SK-N-SH treated with all-trans-retinoic acid at 6 μM for 48 hours (cell line): ENCODE results near the gene LRBA.
"Not testable (repeated sequence)": the region's sequence is repeated elsewhere in the genome, so short reads cannot be mapped to it uniquely, and the experiment has no call there.

Experiments used
- ATAC-seq: fragments of 200-7000 bp; cut with Tn5 transposase; 3 replicates; pipeline ENCODE4 v1.9.1; 2020; ENCODE audit warnings: mild to moderate bottlenecking, moderate library complexity
- ARNTL ChIP-seq: fragments of 450-650 bp; formaldehyde crosslinking; IDR thresholded peaks from 2 replicates; pipeline ENCODE4 v1.5.0; 2020; ENCODE audit warnings: low read depth, mild to moderate bottlenecking, moderate library complexity, borderline replicate concordance
- BACH2 ChIP-seq: fragments of 250-450 bp; sonication (Bioruptor Pico); IDR thresholded peaks from 2 replicates; pipeline ENCODE4 v1.9.0; 2021; ENCODE audit warnings: mild to moderate bottlenecking, borderline replicate concordance
- CSDC2 ChIP-seq: fragments of 250-450 bp; sonication (Bioruptor Pico); IDR thresholded peaks from 2 replicates; pipeline ENCODE4 v1.5.0; 2020; ENCODE audit warnings: mild to moderate bottlenecking, moderate library complexity
- ESRRG ChIP-seq: fragments of 250-450 bp; sonication (Bioruptor Pico); IDR thresholded peaks from 2 replicates; pipeline ENCODE4 v1.6.1; 2021; ENCODE audit warnings: mild to moderate bottlenecking
- GLIS3 ChIP-seq: fragments of 250-450 bp; sonication (Bioruptor Pico); IDR thresholded peaks from 2 replicates; pipeline ENCODE4 v1.5.0; 2020; ENCODE audit warnings: mild to moderate bottlenecking, moderate library complexity
- ISL1 ChIP-seq: fragments of 250-450 bp; sonication (Bioruptor Pico); IDR thresholded peaks from 2 replicates; pipeline ENCODE4 v2.1.2; 2022; ENCODE audit warnings: mild to moderate bottlenecking, moderate library complexity
- OSR1 ChIP-seq: fragments of 250-450 bp; sonication (Bioruptor Pico); IDR thresholded peaks from 2 replicates; pipeline ENCODE4 v1.8.0; 2022; ENCODE audit warnings: moderate library complexity, mild to moderate bottlenecking, inconsistent platforms
- PPARA ChIP-seq: fragments of 250-450 bp; sonication (Bioruptor Pico); IDR thresholded peaks from 2 replicates; pipeline ENCODE4 v1.5.0; 2020; ENCODE audit warnings: mild to moderate bottlenecking, borderline replicate concordance
- SNAI2 ChIP-seq: fragments of 250-450 bp; sonication (Bioruptor Pico); IDR thresholded peaks from 2 replicates; pipeline ENCODE4 v1.5.0; 2020; ENCODE audit warnings: mild to moderate bottlenecking, moderate library complexity
- ZFP3 ChIP-seq: fragments of 250-450 bp; sonication (Bioruptor Pico); IDR thresholded peaks from 2 replicates; pipeline ENCODE4 v1.5.0; 2020; ENCODE audit warnings: mild to moderate bottlenecking, moderate library complexity
- ZFP30 ChIP-seq: fragments of 450-650 bp; formaldehyde crosslinking; IDR thresholded peaks from 2 replicates; pipeline ENCODE4 v1.5.0; 2022; ENCODE audit warnings: mild to moderate bottlenecking, moderate library complexity
- ZNF565 ChIP-seq: fragments of 450-650 bp; formaldehyde crosslinking; conservative IDR thresholded peaks from 2 replicates; pipeline ENCODE4 v1.5.0; 2020; ENCODE audit warnings: low read depth, mild to moderate bottlenecking, moderate library complexity
- ZNF70 ChIP-seq: fragments of 450-650 bp; formaldehyde crosslinking; IDR thresholded peaks from 2 replicates; pipeline ENCODE4 v1.5.0; 2020; ENCODE audit warnings: mild to moderate bottlenecking, moderate library complexity
- ZNF8 ChIP-seq: fragments of 450-650 bp; formaldehyde crosslinking; IDR thresholded peaks from 2 replicates; pipeline ENCODE4 v1.5.0; 2020; ENCODE audit warnings: mild to moderate bottlenecking, moderate library complexity
- TF ChIP-seq, protein P1 (sequence below): fragments of 250-450 bp; sonication (Bioruptor Pico); IDR thresholded peaks from 2 replicates; pipeline ENCODE4 v1.8.0; 2021; ENCODE audit warnings: low read depth, mild to moderate bottlenecking, moderate library complexity, borderline replicate concordance
- TF ChIP-seq, protein P2 (sequence below): fragments of 250-450 bp; sonication (Bioruptor Pico); IDR thresholded peaks from 2 replicates; pipeline ENCODE4 v1.5.1; 2021; ENCODE audit warnings: mild to moderate bottlenecking, moderate library complexity
- TF ChIP-seq, protein P3 (sequence below): fragments of 250-450 bp; sonication (Bioruptor Pico); IDR thresholded peaks from 2 replicates; pipeline ENCODE4 v1.5.1; 2020; ENCODE audit warnings: low read depth, mild to moderate bottlenecking, moderate library complexity
- TF ChIP-seq, protein P4 (sequence below): fragments of 250-450 bp; sonication (Bioruptor Pico); IDR thresholded peaks from 2 replicates; pipeline ENCODE4 v1.8.0; 2020; ENCODE audit warnings: mild to moderate bottlenecking, moderate library complexity, borderline replicate concordance
- TF ChIP-seq, protein P5 (sequence below): fragments of 250-450 bp; sonication (Bioruptor Pico); IDR thresholded peaks from 2 replicates; pipeline ENCODE4 v1.5.0; 2020; ENCODE audit warnings: mild to moderate bottlenecking, moderate library complexity

The LRBA gene, protein sequence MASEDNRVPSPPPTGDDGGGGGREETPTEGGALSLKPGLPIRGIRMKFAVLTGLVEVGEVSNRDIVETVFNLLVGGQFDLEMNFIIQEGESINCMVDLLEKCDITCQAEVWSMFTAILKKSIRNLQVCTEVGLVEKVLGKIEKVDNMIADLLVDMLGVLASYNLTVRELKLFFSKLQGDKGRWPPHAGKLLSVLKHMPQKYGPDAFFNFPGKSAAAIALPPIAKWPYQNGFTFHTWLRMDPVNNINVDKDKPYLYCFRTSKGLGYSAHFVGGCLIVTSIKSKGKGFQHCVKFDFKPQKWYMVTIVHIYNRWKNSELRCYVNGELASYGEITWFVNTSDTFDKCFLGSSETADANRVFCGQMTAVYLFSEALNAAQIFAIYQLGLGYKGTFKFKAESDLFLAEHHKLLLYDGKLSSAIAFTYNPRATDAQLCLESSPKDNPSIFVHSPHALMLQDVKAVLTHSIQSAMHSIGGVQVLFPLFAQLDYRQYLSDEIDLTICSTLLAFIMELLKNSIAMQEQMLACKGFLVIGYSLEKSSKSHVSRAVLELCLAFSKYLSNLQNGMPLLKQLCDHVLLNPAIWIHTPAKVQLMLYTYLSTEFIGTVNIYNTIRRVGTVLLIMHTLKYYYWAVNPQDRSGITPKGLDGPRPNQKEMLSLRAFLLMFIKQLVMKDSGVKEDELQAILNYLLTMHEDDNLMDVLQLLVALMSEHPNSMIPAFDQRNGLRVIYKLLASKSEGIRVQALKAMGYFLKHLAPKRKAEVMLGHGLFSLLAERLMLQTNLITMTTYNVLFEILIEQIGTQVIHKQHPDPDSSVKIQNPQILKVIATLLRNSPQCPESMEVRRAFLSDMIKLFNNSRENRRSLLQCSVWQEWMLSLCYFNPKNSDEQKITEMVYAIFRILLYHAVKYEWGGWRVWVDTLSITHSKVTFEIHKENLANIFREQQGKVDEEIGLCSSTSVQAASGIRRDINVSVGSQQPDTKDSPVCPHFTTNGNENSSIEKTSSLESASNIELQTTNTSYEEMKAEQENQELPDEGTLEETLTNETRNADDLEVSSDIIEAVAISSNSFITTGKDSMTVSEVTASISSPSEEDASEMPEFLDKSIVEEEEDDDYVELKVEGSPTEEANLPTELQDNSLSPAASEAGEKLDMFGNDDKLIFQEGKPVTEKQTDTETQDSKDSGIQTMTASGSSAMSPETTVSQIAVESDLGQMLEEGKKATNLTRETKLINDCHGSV (N-terminal part only)

DNA sequence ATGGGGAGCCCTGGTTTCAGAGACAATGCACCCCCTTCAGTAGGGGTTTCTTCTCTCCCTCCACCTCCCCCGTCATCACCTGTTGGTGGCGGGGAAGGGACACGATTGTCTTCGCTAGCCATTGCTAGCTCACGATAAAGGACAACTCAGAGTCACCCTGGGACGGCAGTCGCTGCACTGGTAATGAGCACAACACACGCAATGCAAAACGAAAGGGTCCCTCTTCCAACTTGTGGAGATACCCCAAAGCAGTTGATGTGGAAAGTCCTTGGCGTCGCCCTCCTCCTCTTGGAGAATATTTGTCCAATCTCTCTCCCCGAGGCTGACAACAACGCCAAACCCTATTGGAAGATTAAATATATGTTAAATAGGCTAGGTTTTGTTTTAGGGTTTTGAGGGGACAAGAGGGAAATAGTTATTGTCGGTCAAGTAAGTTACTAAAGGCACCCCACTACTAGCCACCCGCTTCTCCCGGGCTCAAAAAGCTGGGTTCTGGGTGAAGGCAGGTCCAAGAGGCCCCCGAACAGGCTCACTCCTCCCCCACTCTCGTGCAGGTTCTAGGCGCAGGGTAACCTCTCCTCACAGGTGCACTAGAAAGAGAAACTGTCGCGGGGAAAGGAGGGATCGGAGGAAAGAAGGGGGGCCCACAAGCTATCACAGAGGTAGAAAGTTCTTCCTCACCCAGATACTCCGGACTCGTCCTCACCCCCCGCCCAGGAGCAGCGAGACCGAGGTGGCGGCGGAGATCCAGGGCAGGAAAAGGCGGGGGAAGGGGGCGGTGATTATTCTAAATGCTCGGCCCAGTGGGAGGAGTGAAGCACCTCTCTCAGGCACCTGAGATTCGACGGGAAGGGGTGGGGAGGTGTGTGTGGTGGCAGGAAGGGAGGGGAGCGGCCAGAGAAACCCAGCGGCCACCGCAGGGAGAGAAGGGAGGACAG, at the start of gene LRBA:
Gene LRBA (minus strand): TSS at position 764 of the 938 bp plus-strand sequence. CDS start 642 bp downstream, at position 122.
- TF ChIP-seq, protein P1, sequence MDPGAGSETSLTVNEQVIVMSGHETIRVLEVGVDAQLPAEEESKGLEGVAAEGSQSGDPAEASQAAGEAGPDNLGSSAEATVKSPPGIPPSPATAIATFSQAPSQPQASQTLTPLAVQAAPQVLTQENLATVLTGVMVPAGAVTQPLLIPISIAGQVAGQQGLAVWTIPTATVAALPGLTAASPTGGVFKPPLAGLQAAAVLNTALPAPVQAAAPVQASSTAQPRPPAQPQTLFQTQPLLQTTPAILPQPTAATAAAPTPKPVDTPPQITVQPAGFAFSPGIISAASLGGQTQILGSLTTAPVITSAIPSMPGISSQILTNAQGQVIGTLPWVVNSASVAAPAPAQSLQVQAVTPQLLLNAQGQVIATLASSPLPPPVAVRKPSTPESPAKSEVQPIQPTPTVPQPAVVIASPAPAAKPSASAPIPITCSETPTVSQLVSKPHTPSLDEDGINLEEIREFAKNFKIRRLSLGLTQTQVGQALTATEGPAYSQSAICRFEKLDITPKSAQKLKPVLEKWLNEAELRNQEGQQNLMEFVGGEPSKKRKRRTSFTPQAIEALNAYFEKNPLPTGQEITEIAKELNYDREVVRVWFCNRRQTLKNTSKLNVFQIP (CRISPR knock-in tag): no peak
- TF ChIP-seq CSDC2 (CRISPR knock-in tag) (no peak), ESRRG (CRISPR knock-in tag) (no peak), ZNF565 (no peak), ZFP3 (CRISPR knock-in tag) (no peak), ZNF8 (no peak), BACH2 (CRISPR knock-in tag) (no peak), ARNTL (CRISPR knock-in tag) (no peak), SNAI2 (CRISPR knock-in tag) (no peak), GLIS3 (CRISPR knock-in tag) (no peak), OSR1 (CRISPR knock-in tag) (no peak)
- TF ChIP-seq, protein P2, sequence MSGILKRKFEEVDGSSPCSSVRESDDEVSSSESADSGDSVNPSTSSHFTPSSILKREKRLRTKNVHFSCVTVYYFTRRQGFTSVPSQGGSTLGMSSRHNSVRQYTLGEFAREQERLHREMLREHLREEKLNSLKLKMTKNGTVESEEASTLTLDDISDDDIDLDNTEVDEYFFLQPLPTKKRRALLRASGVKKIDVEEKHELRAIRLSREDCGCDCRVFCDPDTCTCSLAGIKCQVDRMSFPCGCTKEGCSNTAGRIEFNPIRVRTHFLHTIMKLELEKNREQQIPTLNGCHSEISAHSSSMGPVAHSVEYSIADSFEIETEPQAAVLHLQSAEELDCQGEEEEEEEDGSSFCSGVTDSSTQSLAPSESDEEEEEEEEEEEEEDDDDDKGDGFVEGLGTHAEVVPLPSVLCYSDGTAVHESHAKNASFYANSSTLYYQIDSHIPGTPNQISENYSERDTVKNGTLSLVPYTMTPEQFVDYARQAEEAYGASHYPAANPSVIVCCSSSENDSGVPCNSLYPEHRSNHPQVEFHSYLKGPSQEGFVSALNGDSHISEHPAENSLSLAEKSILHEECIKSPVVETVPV: no peak
- peak; percentile 82 for ATAC-seq

DNA sequence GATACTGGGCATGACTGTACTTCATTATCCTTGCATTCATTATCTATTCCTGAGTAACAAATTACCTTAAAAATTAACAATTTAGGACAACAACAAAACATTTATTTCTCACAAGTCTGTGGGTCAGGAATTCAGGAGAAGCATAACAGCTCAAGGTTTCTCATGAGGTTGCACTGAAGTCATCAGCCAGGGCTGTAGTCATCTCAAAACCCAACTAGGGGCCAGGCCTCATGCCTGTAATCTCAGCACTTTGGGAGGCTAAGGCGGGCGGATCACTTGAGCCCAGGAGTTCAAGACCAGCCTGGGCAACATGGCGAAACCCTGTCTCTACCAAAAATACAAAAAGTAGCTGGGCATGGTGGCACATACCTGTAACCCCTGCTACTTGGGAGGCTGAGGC, 48.1 kb upstream of the LRBA start:
- ATAC-seq: not testable (repeated sequence)

DNA sequence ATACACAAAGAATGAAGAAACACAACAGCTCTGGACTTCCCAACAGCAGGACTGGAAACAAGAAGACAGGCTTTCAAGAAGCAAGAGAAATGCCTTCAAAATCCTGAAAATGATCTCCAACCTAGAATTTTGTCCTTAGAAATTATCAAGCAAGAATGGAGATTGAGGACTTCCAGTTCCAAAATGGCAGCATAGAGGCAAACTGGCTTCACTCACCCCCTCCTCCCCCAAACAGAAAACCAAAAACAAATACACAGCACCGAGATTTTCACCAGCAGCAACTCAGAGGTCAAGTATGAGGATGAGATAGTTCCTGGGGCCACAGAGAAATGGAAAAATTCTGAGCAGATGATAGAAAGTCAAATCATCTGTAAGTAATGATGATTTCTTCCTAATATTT, 40.5 kb upstream of the LRBA start:
- no peak for ATAC-seq
- no peak for TF ChIP-seq CSDC2 (CRISPR knock-in tag)
- TF ChIP-seq PPARA: no peak
- no peak for TF ChIP-seq ZFP3 (CRISPR knock-in tag)
- TF ChIP-seq, protein P3, sequence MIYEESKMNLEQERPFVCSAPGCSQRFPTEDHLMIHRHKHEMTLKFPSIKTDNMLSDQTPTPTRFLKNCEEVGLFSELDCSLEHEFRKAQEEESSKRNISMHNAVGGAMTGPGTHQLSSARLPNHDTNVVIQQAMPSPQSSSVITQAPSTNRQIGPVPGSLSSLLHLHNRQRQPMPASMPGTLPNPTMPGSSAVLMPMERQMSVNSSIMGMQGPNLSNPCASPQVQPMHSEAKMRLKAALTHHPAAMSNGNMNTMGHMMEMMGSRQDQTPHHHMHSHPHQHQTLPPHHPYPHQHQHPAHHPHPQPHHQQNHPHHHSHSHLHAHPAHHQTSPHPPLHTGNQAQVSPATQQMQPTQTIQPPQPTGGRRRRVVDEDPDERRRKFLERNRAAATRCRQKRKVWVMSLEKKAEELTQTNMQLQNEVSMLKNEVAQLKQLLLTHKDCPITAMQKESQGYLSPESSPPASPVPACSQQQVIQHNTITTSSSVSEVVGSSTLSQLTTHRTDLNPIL (CRISPR knock-in tag): no peak
- TF ChIP-seq, protein P1 (CRISPR knock-in tag): no peak
- no peak for TF ChIP-seq OSR1 (CRISPR knock-in tag)
- no peak for TF ChIP-seq ESRRG (CRISPR knock-in tag)
- TF ChIP-seq, protein P2: no peak
- TF ChIP-seq ARNTL (CRISPR knock-in tag): no peak
- TF ChIP-seq ZFP30 (CRISPR knock-in tag): no peak
- TF ChIP-seq, protein P4, sequence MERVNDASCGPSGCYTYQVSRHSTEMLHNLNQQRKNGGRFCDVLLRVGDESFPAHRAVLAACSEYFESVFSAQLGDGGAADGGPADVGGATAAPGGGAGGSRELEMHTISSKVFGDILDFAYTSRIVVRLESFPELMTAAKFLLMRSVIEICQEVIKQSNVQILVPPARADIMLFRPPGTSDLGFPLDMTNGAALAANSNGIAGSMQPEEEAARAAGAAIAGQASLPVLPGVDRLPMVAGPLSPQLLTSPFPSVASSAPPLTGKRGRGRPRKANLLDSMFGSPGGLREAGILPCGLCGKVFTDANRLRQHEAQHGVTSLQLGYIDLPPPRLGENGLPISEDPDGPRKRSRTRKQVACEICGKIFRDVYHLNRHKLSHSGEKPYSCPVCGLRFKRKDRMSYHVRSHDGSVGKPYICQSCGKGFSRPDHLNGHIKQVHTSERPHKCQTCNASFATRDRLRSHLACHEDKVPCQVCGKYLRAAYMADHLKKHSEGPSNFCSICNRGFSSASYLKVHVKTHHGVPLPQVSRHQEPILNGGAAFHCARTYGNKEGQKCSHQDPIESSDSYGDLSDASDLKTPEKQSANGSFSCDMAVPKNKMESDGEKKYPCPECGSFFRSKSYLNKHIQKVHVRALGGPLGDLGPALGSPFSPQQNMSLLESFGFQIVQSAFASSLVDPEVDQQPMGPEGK: no peak
- TF ChIP-seq BACH2 (CRISPR knock-in tag): no peak
- no peak for TF ChIP-seq SNAI2 (CRISPR knock-in tag)
- TF ChIP-seq ISL1 (CRISPR knock-in tag): no peak
- TF ChIP-seq, protein P5, sequence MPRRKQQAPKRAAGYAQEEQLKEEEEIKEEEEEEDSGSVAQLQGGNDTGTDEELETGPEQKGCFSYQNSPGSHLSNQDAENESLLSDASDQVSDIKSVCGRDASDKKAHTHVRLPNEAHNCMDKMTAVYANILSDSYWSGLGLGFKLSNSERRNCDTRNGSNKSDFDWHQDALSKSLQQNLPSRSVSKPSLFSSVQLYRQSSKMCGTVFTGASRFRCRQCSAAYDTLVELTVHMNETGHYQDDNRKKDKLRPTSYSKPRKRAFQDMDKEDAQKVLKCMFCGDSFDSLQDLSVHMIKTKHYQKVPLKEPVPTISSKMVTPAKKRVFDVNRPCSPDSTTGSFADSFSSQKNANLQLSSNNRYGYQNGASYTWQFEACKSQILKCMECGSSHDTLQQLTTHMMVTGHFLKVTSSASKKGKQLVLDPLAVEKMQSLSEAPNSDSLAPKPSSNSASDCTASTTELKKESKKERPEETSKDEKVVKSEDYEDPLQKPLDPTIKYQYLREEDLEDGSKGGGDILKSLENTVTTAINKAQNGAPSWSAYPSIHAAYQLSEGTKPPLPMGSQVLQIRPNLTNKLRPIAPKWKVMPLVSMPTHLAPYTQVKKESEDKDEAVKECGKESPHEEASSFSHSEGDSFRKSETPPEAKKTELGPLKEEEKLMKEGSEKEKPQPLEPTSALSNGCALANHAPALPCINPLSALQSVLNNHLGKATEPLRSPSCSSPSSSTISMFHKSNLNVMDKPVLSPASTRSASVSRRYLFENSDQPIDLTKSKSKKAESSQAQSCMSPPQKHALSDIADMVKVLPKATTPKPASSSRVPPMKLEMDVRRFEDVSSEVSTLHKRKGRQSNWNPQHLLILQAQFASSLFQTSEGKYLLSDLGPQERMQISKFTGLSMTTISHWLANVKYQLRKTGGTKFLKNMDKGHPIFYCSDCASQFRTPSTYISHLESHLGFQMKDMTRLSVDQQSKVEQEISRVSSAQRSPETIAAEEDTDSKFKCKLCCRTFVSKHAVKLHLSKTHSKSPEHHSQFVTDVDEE (CRISPR knock-in tag): no peak
- TF ChIP-seq ZNF8: no peak
- TF ChIP-seq ZNF70: no peak
